HG02884 (cell line): ENCODE results near the gene METRNL.
"Not testable (repeated sequence)": the region's sequence is repeated elsewhere in the genome, so short reads cannot be mapped to it uniquely, and the experiment has no call there.

Experiments used
- ATAC-seq: cut with Tn5 transposase; IDR thresholded peaks from one replicate; pipeline ENCODE4 v1.9.1; 2021; ENCODE audit warnings: mild to moderate bottlenecking, moderate library complexity; ENCODE audit not compliant: unreplicated experiment

The METRNL gene

GRCh38 chr17:83051396-83052240, 27.8 kb upstream of the METRNL start:
- peak; percentile 69 for ATAC-seq

- no peak for ATAC-seq
Measured at GRCh38 chr17:83052241-83052564, 27.2 kb upstream of the METRNL start.

GRCh38 chr17:83053021-83053681, 26.3 kb upstream of the METRNL start:
- ATAC-seq, result no peak

GRCh38 chr17:83053739-83054451, 25.5 kb upstream of the METRNL start:
- no peak for ATAC-seq

GRCh38 chr17:83054518-83055125, 24.8 kb upstream of the METRNL start:
- no peak for ATAC-seq

GRCh38 chr17:83055176-83055575, 24.2 kb upstream of the METRNL start:
- not testable (repeated sequence) for ATAC-seq

GRCh38 chr17:83055911-83056582, 23.4 kb upstream of the METRNL start:
- no peak for ATAC-seq

- ATAC-seq, result no peak
Measured at GRCh38 chr17:83056583-83057396, 22.6 kb upstream of the METRNL start.

GRCh38 chr17:83057397-83057761, 22.0 kb upstream of the METRNL start:
- ATAC-seq, result no peak

- ATAC-seq, result no peak
Measured at GRCh38 chr17:83057793-83058265, 21.6 kb upstream of the METRNL start.

GRCh38 chr17:83058266-83058798, 21.1 kb upstream of the METRNL start:
- no peak for ATAC-seq

- ATAC-seq, result no peak
Measured at GRCh38 chr17:83061586-83061985, 17.8 kb upstream of the METRNL start.

GRCh38 chr17:83062011-83062817, 17.2 kb upstream of the METRNL start:
- no peak for ATAC-seq

- no peak for ATAC-seq
Measured at GRCh38 chr17:83062818-83063671, 16.4 kb upstream of the METRNL start.

- ATAC-seq, result no peak
Measured at GRCh38 chr17:83064021-83064731, 15.2 kb upstream of the METRNL start.

- no peak for ATAC-seq
Measured at GRCh38 chr17:83064732-83065659, 14.4 kb upstream of the METRNL start.
